Measurements from ENCODE around the gene DAPK1.

DAPK1 gene

DNA sequence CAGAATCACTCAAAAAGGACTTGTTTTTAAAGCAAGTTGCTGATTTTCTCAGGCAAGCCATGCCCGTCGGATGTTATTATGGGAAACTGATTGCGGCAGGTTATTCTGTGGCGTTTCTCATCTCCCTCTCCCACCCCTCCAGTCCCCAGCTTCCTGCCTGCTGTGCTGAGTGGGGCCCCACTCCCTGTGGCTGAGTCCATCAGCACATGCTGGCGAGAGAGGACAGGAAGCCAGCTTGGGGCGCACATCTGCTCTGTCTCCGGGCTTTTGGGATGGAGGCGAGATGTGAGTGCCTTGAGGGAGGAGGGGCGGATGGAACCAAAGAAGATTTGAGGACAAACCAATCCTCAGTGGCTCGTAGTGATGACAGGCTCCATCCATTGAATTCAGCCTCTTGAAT, 108.0 kb downstream of the DAPK1 start:
- no peaks in the 10 kb centered on the region for H3K27me3 ChIP-seq
- H3K36me3 ChIP-seq: peaks cover 0 to 14% (median 0%) of the 10 kb centered on the region in 3 donors
- intact Hi-C loops (cut with DNase I; ENCODE audit: low total_unique reads): no loop called here
- H3K4me1 ChIP-seq: peaks cover 0 to 4% (median 2%) of the 10 kb centered on the region in 4 donors
- H3K27ac ChIP-seq: no peak overlapping the region
- DNase-seq: no peak
- TF ChIP-seq, protein P1, sequence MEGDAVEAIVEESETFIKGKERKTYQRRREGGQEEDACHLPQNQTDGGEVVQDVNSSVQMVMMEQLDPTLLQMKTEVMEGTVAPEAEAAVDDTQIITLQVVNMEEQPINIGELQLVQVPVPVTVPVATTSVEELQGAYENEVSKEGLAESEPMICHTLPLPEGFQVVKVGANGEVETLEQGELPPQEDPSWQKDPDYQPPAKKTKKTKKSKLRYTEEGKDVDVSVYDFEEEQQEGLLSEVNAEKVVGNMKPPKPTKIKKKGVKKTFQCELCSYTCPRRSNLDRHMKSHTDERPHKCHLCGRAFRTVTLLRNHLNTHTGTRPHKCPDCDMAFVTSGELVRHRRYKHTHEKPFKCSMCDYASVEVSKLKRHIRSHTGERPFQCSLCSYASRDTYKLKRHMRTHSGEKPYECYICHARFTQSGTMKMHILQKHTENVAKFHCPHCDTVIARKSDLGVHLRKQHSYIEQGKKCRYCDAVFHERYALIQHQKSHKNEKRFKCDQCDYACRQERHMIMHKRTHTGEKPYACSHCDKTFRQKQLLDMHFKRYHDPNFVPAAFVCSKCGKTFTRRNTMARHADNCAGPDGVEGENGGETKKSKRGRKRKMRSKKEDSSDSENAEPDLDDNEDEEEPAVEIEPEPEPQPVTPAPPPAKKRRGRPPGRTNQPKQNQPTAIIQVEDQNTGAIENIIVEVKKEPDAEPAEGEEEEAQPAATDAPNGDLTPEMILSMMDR (IDR thresholded peaks at IDR 0.05): no peak
- H3K4me3 ChIP-seq: no peak overlapping the region
- no peaks in the 10 kb centered on the region for H3K9me3 ChIP-seq

DNA sequence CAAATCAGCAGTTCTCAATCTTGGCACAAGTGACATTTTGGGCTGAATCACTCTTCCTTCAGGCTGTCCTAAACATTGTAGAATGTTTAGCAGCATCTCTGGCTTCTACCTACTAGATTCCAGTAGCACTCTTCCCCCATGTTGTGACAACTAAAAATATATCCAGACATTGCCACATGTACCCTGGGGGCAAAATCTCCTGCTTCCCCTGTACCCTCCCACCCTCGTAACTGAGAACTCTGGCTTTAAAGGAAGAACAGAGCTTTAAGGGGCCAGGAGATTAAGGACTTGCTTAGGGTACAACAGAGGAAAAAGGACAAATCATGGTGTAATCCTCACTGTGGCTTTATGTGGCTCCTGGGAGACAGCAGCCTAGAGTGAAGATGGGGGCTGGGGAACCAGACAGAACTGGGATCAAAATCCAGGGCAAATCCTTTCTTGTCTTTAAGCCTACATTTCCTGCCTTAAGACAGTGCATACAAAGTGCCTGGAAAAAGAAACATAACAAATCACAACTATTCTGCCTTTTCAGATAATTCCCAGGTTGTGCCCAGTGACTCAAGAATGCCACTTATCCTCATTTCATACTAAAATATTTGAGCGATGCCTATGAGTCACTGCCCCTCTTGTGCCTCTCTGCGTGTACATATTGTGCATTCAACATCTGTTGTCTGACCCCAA, 109.3 kb downstream of the DAPK1 start:
- Histone ChIP-seq H3K27ac (no peak overlapping the region), H3K4me1 (peaks cover 0 to 4% (median 2%) of the 10 kb centered on the region in 4 donors)
- intact Hi-C loops (cut with DNase I; ENCODE audit: low total_unique reads): no loop called here

DNA sequence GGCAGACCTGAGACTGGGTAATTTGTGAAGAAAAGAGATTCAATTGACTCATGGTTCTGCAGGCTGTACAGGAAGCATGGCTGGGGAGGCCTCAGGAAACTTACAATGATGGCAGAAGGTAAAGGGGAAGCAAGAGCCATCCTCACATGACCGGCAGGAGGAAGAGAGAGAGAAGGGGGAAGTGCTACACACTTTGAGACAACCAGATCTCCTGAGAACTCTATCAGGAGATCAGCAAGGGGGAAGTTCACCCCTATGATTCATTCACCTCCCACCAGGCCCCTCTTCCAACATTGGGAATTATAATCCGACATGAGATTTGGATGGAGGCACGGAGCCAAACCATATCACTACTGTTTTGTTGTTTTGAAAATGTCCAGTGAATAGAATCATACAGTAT, 110.2 kb downstream of the DAPK1 start:
- Histone ChIP-seq H3K27ac (no peak overlapping the region), H3K36me3 (peaks cover 0 to 14% (median 0%) of the 10 kb centered on the region in 3 donors), H3K27me3 (no peaks in the 10 kb centered on the region), H3K4me3 (no peak overlapping the region), H3K9me3 (no peaks in the 10 kb centered on the region), H3K4me1 (peaks cover 0 to 4% (median 2%) of the 10 kb centered on the region in 4 donors)
- TF ChIP-seq, protein P1 (IDR thresholded peaks at IDR 0.05): no peak
- no peak for DNase-seq
- intact Hi-C loops (cut with DNase I; ENCODE audit: low total_unique reads): no loop called here

More for the DNA sequence above, 109.3 kb downstream of the DAPK1 start:
- H3K36me3 ChIP-seq: peaks cover 0 to 14% (median 0%) of the 10 kb centered on the region in 3 donors
- no peaks in the 10 kb centered on the region for H3K27me3 ChIP-seq
- TF ChIP-seq, protein P1 (IDR thresholded peaks at IDR 0.05): no peak
- DNase-seq: no peak
- H3K9me3 ChIP-seq: no peaks in the 10 kb centered on the region
- H3K4me3 ChIP-seq: no peak overlapping the region

DNA sequence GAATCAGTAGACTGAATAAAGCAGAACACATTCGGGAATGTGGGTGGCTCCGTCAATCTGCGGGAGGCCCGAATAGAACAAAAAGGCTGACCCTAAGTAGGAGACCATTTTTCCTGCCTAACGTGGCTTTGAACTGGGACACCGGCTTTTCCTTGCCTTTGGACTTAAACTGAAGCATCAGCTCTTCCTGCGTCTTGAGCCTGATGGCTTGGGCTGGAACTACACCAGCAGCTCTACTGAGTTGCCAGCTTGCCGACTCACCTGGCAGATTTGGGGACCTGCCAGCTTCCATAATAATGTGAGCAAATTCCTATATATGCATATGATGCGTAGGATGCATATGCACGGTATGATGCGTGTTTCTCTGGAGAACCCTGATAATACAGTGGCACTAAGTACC, 111.3 kb downstream of the DAPK1 start:
- Histone ChIP-seq H3K27me3 (no peaks in the 10 kb centered on the region), H3K4me3 (no peak overlapping the region), H3K4me1 (peaks cover 0 to 4% (median 2%) of the 10 kb centered on the region in 4 donors), H3K9me3 (no peaks in the 10 kb centered on the region), H3K36me3 (peaks cover 0 to 14% (median 0%) of the 10 kb centered on the region in 3 donors), H3K27ac (no peak overlapping the region)
- intact Hi-C loops (cut with DNase I; ENCODE audit: low total_unique reads): no loop called here
- TF ChIP-seq, protein P1 (IDR thresholded peaks at IDR 0.05): no peak
- DNase-seq: no peak

DNA sequence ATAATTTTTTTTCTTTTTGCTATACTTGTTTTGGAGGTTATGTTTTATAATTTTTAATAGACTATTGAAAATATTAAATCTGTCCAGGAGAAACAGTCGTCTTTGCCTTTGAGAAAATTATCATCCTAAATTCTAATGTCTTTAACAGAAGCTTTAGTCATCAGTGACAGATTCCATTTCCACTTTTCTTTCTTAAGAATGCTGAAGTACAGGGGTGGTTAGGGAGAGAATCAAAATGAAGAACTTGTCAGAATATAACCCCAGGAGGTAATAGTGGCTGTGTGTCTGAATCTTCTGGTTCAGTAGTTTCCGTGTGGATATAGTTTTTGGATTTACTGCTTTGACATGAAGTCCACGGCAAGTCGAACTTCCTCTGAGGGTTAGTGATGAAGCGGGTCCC, 111.8 kb downstream of the DAPK1 start:
- intact Hi-C loops (cut with DNase I; ENCODE audit: low total_unique reads): no loop called here
- no peak for DNase-seq
- Histone ChIP-seq H3K27ac (no peak overlapping the region), H3K4me3 (no peak overlapping the region), H3K36me3 (peaks cover 0 to 14% (median 0%) of the 10 kb centered on the region in 3 donors), H3K4me1 (peaks cover 0 to 4% (median 2%) of the 10 kb centered on the region in 4 donors), H3K9me3 (no peaks in the 10 kb centered on the region), H3K27me3 (no peaks in the 10 kb centered on the region)
- TF ChIP-seq, protein P1 (IDR thresholded peaks at IDR 0.05): no peak

Data from tibial artery (tissue), 4 donors.